ENCODE measurements around the gene RAB42.

The RAB42 gene

GRCh38 chr1:28591708-28592320, at the start of gene RAB42:
Gene RAB42 (plus strand): TSS chr1:28592265. CDS start chr1:28592512, 247 bp downstream.
- Histone ChIP-seq H3K9me2 (replicated peaks; ENCODE audit: low read depth, low read length) (no peaks in the 10 kb centered on the region), H3K36me3 (ENCODE audit: insufficient read depth, low read length) (no peaks in the 10 kb centered on the region), H3K4me2 (ENCODE audit: low read depth, low read length, poor library complexity, severe bottlenecking) (peak within 1 kb of the TSS; percentile 78), H3K79me2 (ENCODE audit: insufficient read depth, low read length) (no peaks in the 10 kb centered on the region), H2AFZ (ENCODE audit: low read length) (peak within 1 kb of the TSS; percentile 89), H3K4me3 (ENCODE audit: low read length, poor library complexity, severe bottlenecking) (peak within 1 kb of the TSS; percentile 74), H3K9me3 (ENCODE audit: insufficient read depth, low read depth, low read length) (no peaks in the 10 kb centered on the region), H3K27me3 (ENCODE audit: insufficient read depth, low read length, poor library complexity, severe bottlenecking) (no peaks in the 10 kb centered on the region), H3F3A (ENCODE audit: low read depth) (no peaks in the 10 kb centered on the region; the same call in 1 of the 2 replicates), H3K9ac (ENCODE audit: low read depth, low read length, poor library complexity, severe bottlenecking) (peak within 1 kb of the TSS; percentile 56), H3K4me1 (ENCODE audit: insufficient read depth, low read length, poor library complexity, severe bottlenecking) (peaks cover 8% of the 10 kb centered on the region), H4K20me1 (ENCODE audit: insufficient read depth, low read length, poor library complexity, severe bottlenecking) (no peaks in the 10 kb centered on the region)
- no peak for TF ChIP-seq EZH2phosphoT487 (IDR thresholded peaks at IDR 0.05; ENCODE audit: borderline replicate concordance)
- no peak for TF ChIP-seq CTCF (conservative IDR thresholded peaks at IDR 0.05; ENCODE audit: low read length)

GRCh38 chr1:28545246-28545628, 46.8 kb upstream of the RAB42 start:
- no peaks in the 10 kb centered on the region for H3F3A ChIP-seq (ENCODE audit: low read depth)
- no peaks in the 10 kb centered on the region for H3K27me3 ChIP-seq (ENCODE audit: insufficient read depth, low read length, poor library complexity, severe bottlenecking)
- no peak overlapping the region for H2AFZ ChIP-seq (ENCODE audit: low read length)
- no peak overlapping the region for H3K4me2 ChIP-seq (ENCODE audit: low read depth, low read length, poor library complexity, severe bottlenecking)
- no peak overlapping the region for H3K9ac ChIP-seq (ENCODE audit: low read depth, low read length, poor library complexity, severe bottlenecking)
- no peaks in the 10 kb centered on the region for H3K36me3 ChIP-seq (ENCODE audit: insufficient read depth, low read length)
- no peak for TF ChIP-seq CTCF (conservative IDR thresholded peaks at IDR 0.05; ENCODE audit: low read length)
- TF ChIP-seq EZH2phosphoT487 (IDR thresholded peaks at IDR 0.05; ENCODE audit: borderline replicate concordance) = no peak
- no peaks in the 10 kb centered on the region for H3K9me3 ChIP-seq (ENCODE audit: insufficient read depth, low read depth, low read length)
- no peaks in the 10 kb centered on the region for H4K20me1 ChIP-seq (ENCODE audit: insufficient read depth, low read length, poor library complexity, severe bottlenecking)
- no peaks in the 10 kb centered on the region for H3K4me1 ChIP-seq (ENCODE audit: insufficient read depth, low read length, poor library complexity, severe bottlenecking)
- H3K79me2 ChIP-seq (ENCODE audit: insufficient read depth, low read length) = no peaks in the 10 kb centered on the region
- no peak overlapping the region for H3K4me3 ChIP-seq (ENCODE audit: low read length, poor library complexity, severe bottlenecking)
- no peaks in the 10 kb centered on the region for H3K9me2 ChIP-seq (replicated peaks; ENCODE audit: low read depth, low read length)

- Histone ChIP-seq H3K9me2 (replicated peaks; ENCODE audit: low read depth, low read length) (no peaks in the 10 kb centered on the region), H3K79me2 (ENCODE audit: insufficient read depth, low read length) (peaks cover 3% of the 10 kb centered on the region; the same call in 1 of the 2 replicates), H3F3A (ENCODE audit: low read depth) (no peaks in the 10 kb centered on the region), H3K27me3 (ENCODE audit: insufficient read depth, low read length, poor library complexity, severe bottlenecking) (no peaks in the 10 kb centered on the region), H3K9me3 (ENCODE audit: insufficient read depth, low read depth, low read length) (no peaks in the 10 kb centered on the region), H3K36me3 (ENCODE audit: insufficient read depth, low read length) (no peaks in the 10 kb centered on the region), H3K4me3 (ENCODE audit: low read length, poor library complexity, severe bottlenecking) (no peak overlapping the region), H3K9ac (ENCODE audit: low read depth, low read length, poor library complexity, severe bottlenecking) (no peak overlapping the region), H3K4me2 (ENCODE audit: low read depth, low read length, poor library complexity, severe bottlenecking) (no peak overlapping the region), H4K20me1 (ENCODE audit: insufficient read depth, low read length, poor library complexity, severe bottlenecking) (no peaks in the 10 kb centered on the region), H2AFZ (ENCODE audit: low read length) (no peak overlapping the region), H3K4me1 (ENCODE audit: insufficient read depth, low read length, poor library complexity, severe bottlenecking) (no peaks in the 10 kb centered on the region)
- TF ChIP-seq EZH2phosphoT487 (IDR thresholded peaks at IDR 0.05; ENCODE audit: borderline replicate concordance) = no peak
- TF ChIP-seq CTCF (conservative IDR thresholded peaks at IDR 0.05; ENCODE audit: low read length) = no peak
These were observed 43.7 kb upstream of the RAB42 start for GRCh38 chr1:28548318-28548717.

Measured in Loucy (cell line).